ENCODE results near the gene LGALS12. TPM values are rescaled to one million over a fixed set of nuclear protein-coding genes. Genes with fewer than 3 reads are reported as not detected.

Gene LGALS12
- total and polyA plus RNA-seq, 10 of the 15 experiments (the other 5 are each of a cell fraction or from before 2014, with no cell fraction given): not detected

DNA sequence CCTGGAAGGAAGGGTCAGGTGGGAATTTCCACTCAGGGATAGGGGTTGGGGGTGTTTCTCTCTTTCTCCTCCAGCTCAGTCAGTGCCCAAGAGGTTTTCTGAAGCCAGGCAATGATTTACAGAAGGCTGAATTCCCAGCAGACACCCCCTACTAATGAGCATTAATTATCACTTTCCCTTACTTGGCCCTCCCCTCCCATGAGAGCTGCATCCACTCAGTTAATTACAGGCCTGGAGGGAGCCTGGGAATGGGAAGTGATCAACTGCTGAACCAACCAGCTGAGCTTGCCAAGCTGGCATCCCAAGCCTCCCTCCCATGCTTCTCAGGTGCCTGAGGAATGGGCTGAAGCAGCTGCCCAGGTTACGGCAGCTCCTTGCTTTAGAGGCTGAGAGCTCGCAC lies 992 bp downstream of the LGALS12 start (continued):
- TF ChIP-seq HSF1 (IDR thresholded peaks at IDR 0.05; ENCODE audit: low read depth, low read length) (no peak), MTA2 (IDR thresholded peaks at IDR 0.05; ENCODE audit: low read depth) (no peak), ETV6 (conservative IDR thresholded peaks at IDR 0.05 in 1 of 2, IDR thresholded peaks at IDR 0.05 in 1 of 2; ENCODE audit: borderline replicate concordance in 1 of 2, low read depth in 1 of 2) (no peak)

DNA sequence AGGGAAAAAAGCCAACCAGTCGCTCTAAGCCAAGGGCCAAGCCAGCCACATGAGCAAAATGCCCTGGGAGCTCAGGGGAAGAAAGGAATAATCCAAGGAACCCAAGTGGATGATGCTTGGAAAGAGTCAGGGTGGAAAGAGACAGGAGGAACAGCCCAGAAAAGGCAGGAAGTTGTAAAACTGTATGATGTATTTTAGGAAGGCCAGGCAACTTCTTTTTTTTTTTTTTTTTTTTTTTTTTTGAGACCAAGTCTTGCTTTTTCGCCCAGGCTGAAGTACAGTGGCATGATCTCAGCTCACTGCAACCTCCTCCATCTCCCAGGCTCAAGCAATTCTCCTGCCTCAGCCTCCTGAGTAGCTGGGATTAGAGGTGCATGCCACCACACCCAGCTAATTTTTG lies 1.6 kb downstream of the LGALS12 start:
- 16% methylated on average over 2 of the region's 2 CpGs for WGBS (ENCODE audit: insufficient coverage, insufficient replicate concordance, low lambda C conversion rate, missing lambda C conversion rate)
- no peaks in the 10 kb centered on the region for H3K79me2 ChIP-seq (ENCODE audit: control insufficient read depth, insufficient read depth, low read length)
- ChIA-PET POLR2A (interaction anchor here (0.7 to 1.3 kb wide), 2 partner anchors 29 to 440 kb away, joined by 3 read pairs; partner anchors contain the start of gene PLAAT4), CTCF (interaction anchor here (1.0 to 2.5 kb wide), 3 partner anchors 25 to 128 kb away, joined by 3 to 16 read pairs (median 7); no protein-coding TSS in a partner anchor), RAD21 (ENCODE audit: unreplicated experiment) (interaction anchor here (0.6 to 1.0 kb wide), 2 partner anchors 28 to 313 kb away, joined by 3 to 7 read pairs; no protein-coding TSS in a partner anchor), SMC1A (ENCODE audit: uncharacterized antibody, unreplicated experiment) (interaction anchor here (1.1 to 1.6 kb wide), 2 partner anchors 18 to 28 kb away, joined by 5 read pairs; no protein-coding TSS in a partner anchor)
- no peaks in the 10 kb centered on the region for H4K20me1 ChIP-seq (ENCODE audit: control insufficient read depth, insufficient read depth)
- H3K9ac ChIP-seq (ENCODE audit: control insufficient read depth, insufficient read depth, low read length): no peak overlapping the region
- H3K4me1 ChIP-seq (ENCODE audit: control insufficient read depth, insufficient read depth, low read length): peaks cover 5% of the 10 kb centered on the region; the same call in 1 of the 2 replicates
- BruUV-seq (replicated peaks): no TSS peak
- H3K4me2 ChIP-seq (ENCODE audit: control insufficient read depth, insufficient read depth): no peak overlapping the region
- no peaks in the 10 kb centered on the region for H3K36me3 ChIP-seq (ENCODE audit: control insufficient read depth in 2 of 2, insufficient read depth in 2 of 2, low read length in 1 of 2)
- H3K4me3 ChIP-seq: no peak overlapping the region
- no peaks in the 10 kb centered on the region for H3K9me3 ChIP-seq (replicated peaks; ENCODE audit: control insufficient read depth, insufficient read depth, low read length)
- DNase-seq (ENCODE audit: low read depth, low spot score): no peak
- in situ Hi-C loops (cut with MboI) (no loop called here), intact Hi-C loops (cut with micrococcal nuclease; ENCODE audit: unreplicated experiment) (no loop called here)
- ATAC-seq: no peak
- TF ChIP-seq YBX1 (IDR thresholded peaks at IDR 0.05) (no peak), SREBF1 (IDR thresholded peaks at IDR 0.05; ENCODE audit: low read length) (no peak), SMAD1 (IDR thresholded peaks at IDR 0.05; ENCODE audit: low read depth, partially characterized antibody) (no peak), GATAD2B (conservative IDR thresholded peaks at IDR 0.05; ENCODE audit: low read depth) (no peak), PAX5 (IDR thresholded peaks at IDR 0.05; ENCODE audit: borderline replicate concordance, low read depth, low read length) (no peak), NR2F1 (conservative IDR thresholded peaks at IDR 0.05) (no peak), CREM (IDR thresholded peaks at IDR 0.05; ENCODE audit: low read depth) (no peak), SKIL (IDR thresholded peaks at IDR 0.05; ENCODE audit: low read depth, poor library complexity, severe bottlenecking) (no peak), KLF5 (IDR thresholded peaks at IDR 0.05; ENCODE audit: partially characterized antibody) (no peak), IKZF2 (IDR thresholded peaks at IDR 0.05) (no peak), CBFB (IDR thresholded peaks at IDR 0.05; ENCODE audit: low read depth) (no peak)
- H3K27me3 ChIP-seq (replicated peaks in 1 of 2; ENCODE audit: control insufficient read depth in 2 of 2, insufficient read depth in 2 of 2, low read length in 1 of 2): no peaks in the 10 kb centered on the region; a peak in 1 of 4 replicates
- H3K27ac ChIP-seq (ENCODE audit: control insufficient read depth, insufficient read depth): no peak overlapping the region
- H2AFZ ChIP-seq (ENCODE audit: control insufficient read depth, low read depth, low read length): no peak overlapping the region
- no peak for FAIRE-seq

Data from GM12878 (cell line).